Loucy (cell line): ENCODE measurements around the gene ZNRD2.

Experiments used
- H2AFZ ChIP-seq: fragments of 200-600 bp; sonication (generic); 2 replicates; pipeline ENCODE4 v1.6.0; 2016; ENCODE audit warnings: antibody characterized with exemption, mild to moderate bottlenecking, low read length, moderate library complexity
- H3F3A ChIP-seq: fragments of 200-600 bp; 2 replicates; pipeline ENCODE4 v1.6.0; 2016; ENCODE audit warnings: antibody characterized with exemption, low read depth, mild to moderate bottlenecking
- H3K27me3 ChIP-seq: fragments of 200-600 bp; sonication (generic); 2 replicates; pipeline ENCODE4 v1.6.1; 2014; ENCODE audit warnings: low read length, mild to moderate bottlenecking; ENCODE audit not compliant: insufficient read depth, poor library complexity, severe bottlenecking
- H3K36me3 ChIP-seq: fragments of 200-600 bp; sonication (generic); 2 replicates; pipeline ENCODE4 v1.6.1; 2016; ENCODE audit warnings: low read length; ENCODE audit not compliant: insufficient read depth
- H3K4me1 ChIP-seq: fragments of 200-600 bp; sonication (generic); 2 replicates; pipeline ENCODE4 v1.5.1; 2014; ENCODE audit warnings: low read length, mild to moderate bottlenecking; ENCODE audit not compliant: insufficient read depth, poor library complexity, severe bottlenecking
- H3K4me2 ChIP-seq: fragments of 200-600 bp; sonication (generic); 2 replicates; pipeline ENCODE4 v1.6.0; 2014; ENCODE audit warnings: antibody characterized with exemption, low read length, low read depth, mild to moderate bottlenecking; ENCODE audit not compliant: poor library complexity, severe bottlenecking
- H3K4me3 ChIP-seq: fragments of 200-600 bp; sonication (generic); 2 replicates; pipeline ENCODE4 v1.5.1; 2014; ENCODE audit warnings: low read length, mild to moderate bottlenecking, mixed read lengths; ENCODE audit not compliant: poor library complexity, severe bottlenecking
- H3K79me2 ChIP-seq: fragments of 200-600 bp; sonication (generic); 2 replicates; pipeline ENCODE4 v1.6.1; 2014; ENCODE audit warnings: low read length; ENCODE audit not compliant: insufficient read depth
- H3K9ac ChIP-seq: fragments of 200-600 bp; sonication (generic); 2 replicates; pipeline ENCODE4 v1.6.0; 2014; ENCODE audit warnings: mild to moderate bottlenecking, low read depth, low read length, moderate library complexity; ENCODE audit not compliant: poor library complexity, severe bottlenecking
- H3K9me2 ChIP-seq: fragments of 200-600 bp; sonication (generic); replicated peaks from 2 replicates; pipeline ENCODE4 v1.6.1; 2016; ENCODE audit warnings: low read depth, low read length, mixed read lengths
- H3K9me3 ChIP-seq: fragments of 200-600 bp; sonication (generic); 2 replicates; pipeline ENCODE4 v1.6.1; 2014; ENCODE audit warnings: mild to moderate bottlenecking, antibody characterized with exemption, low read length, low read depth; ENCODE audit not compliant: insufficient read depth
- H4K20me1 ChIP-seq: fragments of 200-600 bp; sonication (generic); 2 replicates; pipeline ENCODE4 v1.6.0; 2014; ENCODE audit warnings: antibody characterized with exemption, low read length, mild to moderate bottlenecking; ENCODE audit not compliant: insufficient read depth, poor library complexity, severe bottlenecking
- CTCF ChIP-seq: fragments of 200-600 bp; sonication (generic); conservative IDR thresholded peaks from 2 replicates; pipeline ENCODE4 v1.5.1; 2014; ENCODE audit warnings: mild to moderate bottlenecking, antibody characterized with exemption, low read length
- EZH2phosphoT487 ChIP-seq: fragments of 200-600 bp; IDR thresholded peaks from 2 replicates; pipeline ENCODE4 v1.6.1; 2018; ENCODE audit warnings: antibody characterized with exemption, mild to moderate bottlenecking, moderate library complexity, borderline replicate concordance

Gene ZNRD2

GRCh38 chr11:65555693-65556231 lies 14.5 kb upstream of the ZNRD2 start:
- Histone ChIP-seq H3K9ac (no peak overlapping the region), H2AFZ (no peak overlapping the region), H3K27me3 (no peaks in the 10 kb centered on the region), H3K4me2 (no peak overlapping the region), H3K36me3 (no peaks in the 10 kb centered on the region), H3K4me1 (peaks cover 41% of the 10 kb centered on the region), H3K9me3 (no peaks in the 10 kb centered on the region), H4K20me1 (no peaks in the 10 kb centered on the region), H3F3A (no peaks in the 10 kb centered on the region), H3K79me2 (no peaks in the 10 kb centered on the region), H3K4me3 (no peak overlapping the region), H3K9me2 (no peaks in the 10 kb centered on the region)
- TF ChIP-seq EZH2phosphoT487, result no peak
- no peak for TF ChIP-seq CTCF

- Histone ChIP-seq H3K9ac (no peak overlapping the region), H3F3A (no peaks in the 10 kb centered on the region), H4K20me1 (no peaks in the 10 kb centered on the region), H3K9me3 (no peaks in the 10 kb centered on the region), H3K36me3 (no peaks in the 10 kb centered on the region), H3K4me2 (no peak overlapping the region), H3K4me3 (no peak overlapping the region), H3K4me1 (peaks cover 37% of the 10 kb centered on the region), H3K79me2 (no peaks in the 10 kb centered on the region), H3K27me3 (no peaks in the 10 kb centered on the region), H2AFZ (no peak overlapping the region), H3K9me2 (no peaks in the 10 kb centered on the region)
- no peak for TF ChIP-seq EZH2phosphoT487
- no peak for TF ChIP-seq CTCF
Measured at GRCh38 chr11:65556470-65557279, 13.6 kb upstream of the ZNRD2 start.

- H3K36me3 ChIP-seq, result no peaks in the 10 kb centered on the region
- no peaks in the 10 kb centered on the region for H4K20me1 ChIP-seq
- no peaks in the 10 kb centered on the region for H3K9me2 ChIP-seq
- TF ChIP-seq CTCF (no peak), EZH2phosphoT487 (no peak)
- no peak overlapping the region for H3K4me2 ChIP-seq
- peaks cover 30% of the 10 kb centered on the region for H3K4me1 ChIP-seq
- no peak overlapping the region for H3K4me3 ChIP-seq
- H2AFZ ChIP-seq, result no peak overlapping the region
- H3F3A ChIP-seq, result no peaks in the 10 kb centered on the region
- H3K79me2 ChIP-seq, result no peaks in the 10 kb centered on the region
- H3K27me3 ChIP-seq, result no peaks in the 10 kb centered on the region
- H3K9ac ChIP-seq, result no peak overlapping the region
- no peaks in the 10 kb centered on the region for H3K9me3 ChIP-seq
Measured at GRCh38 chr11:65557280-65558001, 12.8 kb upstream of the ZNRD2 start.
